ENCODE data around the gene TMEM256. TPM values are rescaled to one million over a fixed set of nuclear protein-coding genes. Genes with fewer than 3 reads are reported as not detected.

The TMEM256 gene
- total RNA-seq, 2 donors from 2014 or later, result 133 to 175 TPM

GRCh38 chr17:7443499-7444485 is 39.9 kb upstream of the TMEM256 start:
- Histone ChIP-seq H3K36me3 (ENCODE audit: control insufficient read depth, insufficient read depth, low read length) (no peaks in the 10 kb centered on the region), H3K4me3 (ENCODE audit: low read length) (no peak overlapping the region), H3K9ac (ENCODE audit: extremely low read depth, low read length, poor library complexity, severe bottlenecking) (no peak overlapping the region), H3K27me3 (ENCODE audit: control insufficient read depth, insufficient read depth, low read length, poor library complexity, severe bottlenecking) (peaks cover 27% of the 10 kb centered on the region), H3K27ac (ENCODE audit: low read depth, low read length) (no peak overlapping the region), H3K4me1 (ENCODE audit: control insufficient read depth, insufficient read depth, low read length) (no peaks in the 10 kb centered on the region), H3K9me3 (ENCODE audit: control insufficient read depth, low read length) (no peaks in the 10 kb centered on the region)
- TF ChIP-seq, protein P1, sequence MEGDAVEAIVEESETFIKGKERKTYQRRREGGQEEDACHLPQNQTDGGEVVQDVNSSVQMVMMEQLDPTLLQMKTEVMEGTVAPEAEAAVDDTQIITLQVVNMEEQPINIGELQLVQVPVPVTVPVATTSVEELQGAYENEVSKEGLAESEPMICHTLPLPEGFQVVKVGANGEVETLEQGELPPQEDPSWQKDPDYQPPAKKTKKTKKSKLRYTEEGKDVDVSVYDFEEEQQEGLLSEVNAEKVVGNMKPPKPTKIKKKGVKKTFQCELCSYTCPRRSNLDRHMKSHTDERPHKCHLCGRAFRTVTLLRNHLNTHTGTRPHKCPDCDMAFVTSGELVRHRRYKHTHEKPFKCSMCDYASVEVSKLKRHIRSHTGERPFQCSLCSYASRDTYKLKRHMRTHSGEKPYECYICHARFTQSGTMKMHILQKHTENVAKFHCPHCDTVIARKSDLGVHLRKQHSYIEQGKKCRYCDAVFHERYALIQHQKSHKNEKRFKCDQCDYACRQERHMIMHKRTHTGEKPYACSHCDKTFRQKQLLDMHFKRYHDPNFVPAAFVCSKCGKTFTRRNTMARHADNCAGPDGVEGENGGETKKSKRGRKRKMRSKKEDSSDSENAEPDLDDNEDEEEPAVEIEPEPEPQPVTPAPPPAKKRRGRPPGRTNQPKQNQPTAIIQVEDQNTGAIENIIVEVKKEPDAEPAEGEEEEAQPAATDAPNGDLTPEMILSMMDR (conservative IDR thresholded peaks at IDR 0.05), result no peak
- H3K9me3 Mint-ChIP-seq, result no peaks in the 10 kb centered on the region
- no peaks in the 10 kb centered on the region for H3K36me3 Mint-ChIP-seq (ENCODE audit: low read depth)
- WGBS, 2 experiments (ENCODE audit: insufficient coverage in 1 of 2, insufficient read length in 1 of 2), result 85 to 97% methylated on average over 6 to 7 of the region's 7 CpGs
- peaks cover 8% of the 10 kb centered on the region for H3K4me1 Mint-ChIP-seq
- H3K27me3 Mint-ChIP-seq (ENCODE audit: insufficient read depth), result peaks cover 79% of the 10 kb centered on the region
- DNase-seq, result no peak
- no peak overlapping the region for H3K27ac Mint-ChIP-seq
- no peak overlapping the region for H3K4me3 Mint-ChIP-seq

GRCh38 chr17:7442142-7442541 is 38.2 kb upstream of the TMEM256 start:
- H3K4me3 ChIP-seq (ENCODE audit: low read length), result no peak overlapping the region
- H3K9me3 Mint-ChIP-seq, result no peaks in the 10 kb centered on the region

DNA sequence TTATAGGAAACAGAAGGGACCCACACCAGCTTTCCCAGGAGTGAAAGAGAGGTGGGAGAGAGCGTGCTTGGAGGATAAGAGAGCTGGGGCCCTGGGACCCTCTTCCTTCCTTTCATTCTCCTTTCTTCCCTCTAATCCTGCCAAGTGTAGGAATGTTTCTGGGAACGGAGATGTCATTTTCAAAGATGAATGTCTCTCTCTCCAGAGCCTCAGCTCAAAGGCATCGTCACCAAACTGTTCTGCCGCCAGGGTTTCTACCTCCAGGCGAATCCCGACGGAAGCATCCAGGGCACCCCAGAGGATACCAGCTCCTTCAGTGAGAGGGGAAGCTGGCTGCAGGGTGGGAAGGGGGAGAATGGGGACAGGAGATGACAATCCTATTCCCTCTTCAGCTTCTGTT is 37.4 kb upstream of the TMEM256 start:
- H3K4me3 Mint-ChIP-seq, result peak overlapping the region; percentile 83
- H3K27ac Mint-ChIP-seq, result no peak overlapping the region
- H3K9me3 ChIP-seq (ENCODE audit: control insufficient read depth, low read length), result no peaks in the 10 kb centered on the region
- TF ChIP-seq, protein P1 (conservative IDR thresholded peaks at IDR 0.05), result no peak
- no peak overlapping the region for H3K9ac ChIP-seq (ENCODE audit: extremely low read depth, low read length, poor library complexity, severe bottlenecking)
- H3K4me3 ChIP-seq (ENCODE audit: low read length), result peak overlapping the region; percentile 91
- H3K27me3 Mint-ChIP-seq (ENCODE audit: insufficient read depth), result peaks cover 83% of the 10 kb centered on the region
- no peaks in the 10 kb centered on the region for H3K36me3 ChIP-seq (ENCODE audit: control insufficient read depth, insufficient read depth, low read length)
- no peaks in the 10 kb centered on the region for H3K4me1 ChIP-seq (ENCODE audit: control insufficient read depth, insufficient read depth, low read length)
- H3K27ac ChIP-seq (ENCODE audit: low read depth, low read length), result no peak overlapping the region
- no peaks in the 10 kb centered on the region for H3K9me3 Mint-ChIP-seq
- 59 to 60% methylated on average over 6 of the region's 7 CpGs for WGBS, 2 experiments (ENCODE audit: insufficient coverage in 1 of 2, insufficient read length in 1 of 2)
- DNase-seq, result peak; percentile 67
- no peaks in the 10 kb centered on the region for H3K36me3 Mint-ChIP-seq (ENCODE audit: low read depth)
- H3K4me1 Mint-ChIP-seq, result peaks cover 18% of the 10 kb centered on the region
- H3K27me3 ChIP-seq (ENCODE audit: control insufficient read depth, insufficient read depth, low read length, poor library complexity, severe bottlenecking), result peaks cover 48% of the 10 kb centered on the region

More at GRCh38 chr17:7442142-7442541, 38.2 kb upstream of the TMEM256 start:
- no peaks in the 10 kb centered on the region for H3K4me1 ChIP-seq (ENCODE audit: control insufficient read depth, insufficient read depth, low read length)
- H3K27me3 Mint-ChIP-seq (ENCODE audit: insufficient read depth), result peaks cover 83% of the 10 kb centered on the region
- H3K27ac Mint-ChIP-seq, result no peak overlapping the region
- 80 to 93% methylated on average over 2 of the region's 2 CpGs for WGBS, 2 experiments (ENCODE audit: insufficient coverage in 1 of 2, insufficient read length in 1 of 2)
- H3K4me1 Mint-ChIP-seq, result peaks cover 18% of the 10 kb centered on the region
- no peaks in the 10 kb centered on the region for H3K36me3 ChIP-seq (ENCODE audit: control insufficient read depth, insufficient read depth, low read length)
- H3K9ac ChIP-seq (ENCODE audit: extremely low read depth, low read length, poor library complexity, severe bottlenecking), result no peak overlapping the region
- DNase-seq, result no peak
- no peaks in the 10 kb centered on the region for H3K9me3 ChIP-seq (ENCODE audit: control insufficient read depth, low read length)
- no peak overlapping the region for H3K27ac ChIP-seq (ENCODE audit: low read depth, low read length)
- H3K36me3 Mint-ChIP-seq (ENCODE audit: low read depth), result no peaks in the 10 kb centered on the region
- no peak overlapping the region for H3K4me3 Mint-ChIP-seq
- peaks cover 43% of the 10 kb centered on the region for H3K27me3 ChIP-seq (ENCODE audit: control insufficient read depth, insufficient read depth, low read length, poor library complexity, severe bottlenecking)
- TF ChIP-seq, protein P1 (conservative IDR thresholded peaks at IDR 0.05), result no peak
